Erythroblast (primary cell): Measurements from ENCODE around the gene NFIC.

Experiments used
- GATA1 ChIP-seq: IDR thresholded peaks from 2 replicates; pipeline ENCODE4 v1.6.1; 2011; ENCODE audit warnings: low read depth, mild to moderate bottlenecking, control low read depth, low read length, moderate library complexity
- POLR2A ChIP-seq: IDR thresholded peaks from 2 replicates; pipeline ENCODE4 v1.6.1; 2011; ENCODE audit warnings: mild to moderate bottlenecking, low read length

GRCh38 chr19:3397266-3398022, 31.1 kb downstream of the NFIC start:
- TF ChIP-seq POLR2A = no peak
- no peak for TF ChIP-seq GATA1
